NCI-H748 treated with DMSO at 0.1 percent for 48 hours (cell line): ENCODE measurements around the gene AK1.
A peak's percentile ranks its signal among the peaks of the same experiment; 100 is the strongest.

Source experiments
- DNase-seq: peaks from one replicate; lab custom pipeline; 2025; lab: John Stamatoyannopoulos, UW

AK1 gene

GRCh38 chr9:127877566-127877998 is at the start of gene AK1:
AK1 (minus strand) TSS chr9:127877675; CDS start chr9:127874617, 3,058 bp downstream.
- peak; percentile 54 for DNase-seq

GRCh38 chr9:127926906-127927200 is 49.4 kb upstream of the AK1 start:
- no peak for DNase-seq

GRCh38 chr9:127925959-127926905 is 48.8 kb upstream of the AK1 start:
- DNase-seq = no peak

DNA sequence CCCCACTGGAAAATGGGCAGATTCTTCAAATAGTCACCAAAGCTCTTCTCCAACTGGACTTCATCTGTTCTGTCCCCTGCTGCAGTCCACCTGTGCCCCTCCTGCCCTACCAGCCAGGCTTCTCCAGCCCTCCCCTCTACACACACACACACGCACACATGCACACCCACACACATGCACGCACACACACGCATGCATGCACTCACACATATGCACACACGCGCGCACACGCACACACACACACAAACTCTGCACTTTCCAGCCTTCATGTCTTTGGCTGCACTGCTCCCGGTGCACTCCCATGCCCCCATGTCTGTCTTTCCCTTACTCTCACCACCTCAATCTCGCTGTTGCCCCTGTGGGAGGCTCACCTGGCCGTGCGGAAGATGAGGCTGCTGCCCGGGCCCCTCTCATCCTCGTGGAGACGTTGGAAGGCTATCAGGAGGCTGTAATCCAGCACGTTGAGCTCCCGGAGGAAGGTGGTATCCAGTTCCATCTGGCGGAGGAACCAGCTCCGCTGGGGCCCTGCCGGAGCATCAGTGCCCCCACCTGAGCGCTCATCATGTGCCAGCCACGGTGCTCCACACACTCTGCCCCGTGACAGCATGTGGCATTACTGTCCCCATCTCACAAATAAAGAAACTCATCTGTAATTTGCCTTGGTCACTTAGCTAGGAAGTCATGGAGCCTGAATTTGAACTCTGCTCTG is 47.4 kb upstream of the AK1 start:
- no peak for DNase-seq

GRCh38 chr9:127923771-127924170 is 46.3 kb upstream of the AK1 start:
- DNase-seq = no peak

DNA sequence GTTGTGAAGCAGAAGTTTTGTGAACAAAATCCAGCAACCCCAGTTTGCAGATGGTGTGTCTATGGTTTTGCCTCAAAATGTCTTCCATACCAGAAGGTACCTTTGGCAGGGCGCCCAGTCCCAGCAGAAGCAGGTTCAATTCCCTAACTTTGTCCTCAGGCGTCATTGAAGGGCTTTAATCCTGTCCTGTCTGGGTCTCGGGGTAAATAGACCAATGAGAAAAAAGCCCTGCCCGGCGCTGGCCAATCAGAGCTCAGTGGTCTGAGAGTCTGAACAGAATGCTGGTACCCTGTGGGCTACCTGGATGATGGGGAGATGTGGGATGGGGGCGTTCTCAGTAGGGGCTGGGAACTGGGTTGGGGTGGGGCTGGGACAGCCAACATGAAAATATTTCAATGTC is 45.6 kb upstream of the AK1 start:
- no peak for DNase-seq

- DNase-seq = peak; percentile 10
These were observed 44.2 kb upstream of the AK1 start for GRCh38 chr9:127921557-127922120.

GRCh38 chr9:127920794-127921193 is 43.3 kb upstream of the AK1 start:
- no peak for DNase-seq

- no peak for DNase-seq
These were observed 41.9 kb upstream of the AK1 start for GRCh38 chr9:127919253-127919815.

DNA sequence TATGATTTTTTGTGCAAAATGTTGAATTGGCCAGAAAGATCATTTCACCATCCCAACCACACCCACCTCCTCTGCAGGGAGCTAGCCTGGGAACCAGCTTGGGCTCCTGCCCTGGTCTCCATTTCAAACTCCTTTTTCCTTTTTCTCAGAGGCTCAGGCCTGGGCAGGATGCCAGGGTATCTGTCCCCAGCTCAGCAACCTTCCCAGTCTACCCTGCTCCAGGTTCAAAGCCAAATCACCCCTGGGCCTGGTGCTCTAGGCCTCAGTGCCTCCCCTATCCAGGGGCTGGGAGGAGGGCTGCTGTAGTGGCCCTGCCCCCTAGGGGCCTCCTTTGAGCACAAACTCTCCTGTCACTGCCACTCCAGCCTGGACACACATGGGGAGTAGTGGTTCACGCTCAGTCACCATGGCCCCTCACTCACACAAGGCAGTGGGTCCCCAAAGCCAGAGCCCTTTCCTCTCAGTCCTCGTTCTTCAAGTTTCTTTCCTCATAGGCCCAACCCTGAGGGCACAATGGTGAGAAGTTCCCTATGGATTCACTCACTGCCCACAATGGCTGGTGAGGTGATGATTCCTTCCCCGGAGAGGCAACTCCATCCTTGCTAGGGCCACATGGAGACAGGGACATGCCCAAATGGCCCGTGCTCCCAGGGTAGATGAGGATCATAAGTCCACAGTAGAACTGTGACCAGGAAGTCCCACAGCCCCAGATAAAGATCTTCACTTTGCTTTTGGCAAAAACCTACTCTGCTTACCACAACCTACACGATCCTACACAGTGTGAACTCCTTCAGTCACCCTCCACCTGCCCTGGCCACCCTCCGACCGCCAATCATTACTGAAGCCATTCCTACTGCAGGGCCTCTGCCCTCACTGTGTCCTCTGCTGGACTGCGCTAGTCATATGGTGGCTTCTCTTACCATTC is 41.0 kb upstream of the AK1 start:
- DNase-seq = no peak

GRCh38 chr9:127917603-127918002 is 40.1 kb upstream of the AK1 start:
- DNase-seq = no peak

GRCh38 chr9:127916720-127917581 is 39.5 kb upstream of the AK1 start, which contains the start of gene ST6GALNAC4:
ST6GALNAC4 (minus strand) TSS chr9:127917041; CDS start chr9:127916419, 622 bp downstream.
- DNase-seq = peak; percentile 70

GRCh38 chr9:127915801-127916719 is 38.6 kb upstream of the AK1 start:
- no peak for DNase-seq

DNA sequence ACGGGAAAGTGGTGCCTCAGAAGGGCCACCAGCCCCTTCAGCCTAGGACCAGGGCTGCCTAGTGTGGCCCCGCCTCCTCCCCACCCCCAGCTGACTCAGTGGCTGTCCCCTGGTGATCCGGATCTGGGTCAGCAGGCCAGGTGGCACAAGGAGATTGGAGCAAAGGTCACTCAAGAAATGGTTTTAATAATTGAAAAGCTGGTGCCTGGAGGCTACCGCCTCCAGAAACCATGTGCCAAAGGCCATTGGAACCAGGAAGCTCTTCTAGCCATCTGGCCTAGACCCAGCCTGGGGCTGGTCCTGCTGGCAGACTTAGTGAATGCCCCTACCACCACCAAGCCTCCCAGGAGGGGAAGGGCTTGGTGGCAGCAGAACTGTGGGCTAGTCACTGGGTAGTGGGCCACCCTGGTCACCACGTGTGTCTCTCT is 37.9 kb upstream of the AK1 start:
- no peak for DNase-seq

GRCh38 chr9:127913682-127914081 is 36.2 kb upstream of the AK1 start:
- DNase-seq = no peak

GRCh38 chr9:127912882-127913281 is 35.4 kb upstream of the AK1 start:
- DNase-seq = no peak

DNA sequence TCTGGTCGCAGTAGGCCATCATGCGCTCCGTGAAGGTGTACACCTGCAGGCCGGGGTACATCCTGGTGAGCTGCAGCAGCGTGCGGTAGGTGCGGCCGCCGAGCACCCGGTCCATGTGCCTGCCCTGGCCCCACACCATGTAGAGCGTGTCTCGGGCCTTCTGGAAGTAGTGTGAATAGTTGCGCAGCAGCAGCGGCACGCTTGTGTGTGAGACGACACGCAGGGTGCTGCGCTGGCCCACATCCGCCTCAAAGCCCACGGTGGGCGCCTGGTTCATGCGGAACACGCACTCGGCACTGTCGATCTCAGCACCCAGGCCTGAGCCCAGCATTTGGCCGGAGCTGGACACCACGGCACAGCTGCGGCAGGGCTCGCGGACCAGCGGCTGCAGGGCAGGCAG is 34.8 kb upstream of the AK1 start:
- no peak for DNase-seq

- no peak for DNase-seq
These were observed 33.2 kb upstream of the AK1 start for GRCh38 chr9:127910613-127911205.

DNA sequence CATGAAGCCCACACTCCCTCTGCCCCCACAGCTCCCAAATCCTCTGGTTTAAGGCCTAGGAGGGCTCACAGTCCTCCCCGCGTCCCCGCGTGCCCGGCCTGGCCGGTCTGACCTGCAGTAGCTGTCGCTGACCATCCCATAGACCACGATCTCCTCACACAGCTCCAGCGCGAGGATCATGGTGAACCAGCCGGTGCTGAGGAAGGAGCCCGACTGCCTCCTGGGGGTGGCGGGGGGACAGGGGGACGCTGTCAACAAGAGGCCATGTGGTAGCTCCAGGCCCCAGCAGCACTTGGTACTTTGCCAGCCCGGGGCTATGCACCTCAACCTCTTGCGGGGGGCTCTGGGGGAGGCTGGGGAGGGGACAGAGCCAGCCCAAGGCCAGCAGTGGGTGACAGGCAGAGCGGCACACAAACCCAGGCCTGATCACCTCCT is 32.4 kb upstream of the AK1 start:
- DNase-seq = no peak
